ENCODE measurements around the gene USPL1. TPM values are rescaled to one million over a fixed set of nuclear protein-coding genes. Genes with fewer than 3 reads are reported as not detected.

The USPL1 gene
- total RNA-seq, 1 donor from 2014 or later, result 14.2 TPM

- DNase-seq (ENCODE audit: low read depth, low spot score), result no peak
These were observed 78.8 kb downstream of the USPL1 start for GRCh38 chr13:30696278-30697176.

- no peak for DNase-seq (ENCODE audit: low read depth, low spot score)
These were observed 79.6 kb downstream of the USPL1 start for GRCh38 chr13:30697177-30697953.

- DNase-seq (ENCODE audit: low read depth, low spot score), result no peak
These were observed 80.3 kb downstream of the USPL1 start for GRCh38 chr13:30697996-30698401.

- DNase-seq (ENCODE audit: low read depth, low spot score), result no peak
These were observed 80.8 kb downstream of the USPL1 start for GRCh38 chr13:30698488-30699005.

GRCh38 chr13:30700364-30700763 lies 82.6 kb downstream of the USPL1 start:
- no peak for DNase-seq (ENCODE audit: low read depth, low spot score)

- no peak for DNase-seq (ENCODE audit: low read depth, low spot score)
These were observed 84.3 kb downstream of the USPL1 start for GRCh38 chr13:30702006-30702405.

- no peak for DNase-seq (ENCODE audit: low read depth, low spot score)
These were observed 86.9 kb downstream of the USPL1 start for GRCh38 chr13:30704596-30704995.

GRCh38 chr13:30705680-30706079 lies 88.0 kb downstream of the USPL1 start:
- DNase-seq (ENCODE audit: low read depth, low spot score), result no peak

GRCh38 chr13:30708541-30708940 lies 90.8 kb downstream of the USPL1 start:
- DNase-seq (ENCODE audit: low read depth, low spot score), result peak; percentile 69

Other genes with a start within 250 kb of the USPL1 start
- gene UBE2L5, start 195.4 kb upstream of the USPL1 start, total RNA-seq, result not detected in 2 replicates
- 453 and 574 TPM in 2 replicates for gene HMGB1, start 152.0 kb upstream of the USPL1 start, total RNA-seq
- gene ALOX5AP, start 117.6 kb downstream of the USPL1 start, total RNA-seq, result 0.25 TPM in 1 of 2 replicates, not detected in the other

Data from pulmonary artery endothelial cell (primary cell).